HCT116 (cell line): ENCODE measurements around the gene ZNF133.

Experiments
- CTCF ChIP-seq, 3 experiments: fragments of 200-600 bp in 1 of 3; sonication (generic) in 1 of 3; IDR thresholded peaks in 2 of 3; conservative IDR thresholded peaks in 1 of 3; 2 replicates each; pipeline ENCODE4 v1.5.1; 2012 to 2017; ENCODE audit warnings: low read depth in 2 of 3, low read length in 2 of 3, antibody characterized with exemption in 1 of 3, borderline replicate concordance in 1 of 3, control low read depth in 1 of 3, mild to moderate bottlenecking in 1 of 3, mixed read lengths in 1 of 3, mixed run types in 1 of 3, moderate library complexity in 1 of 3; ENCODE audit not compliant: insufficient read depth in 1 of 3
- FOSL1 ChIP-seq: IDR thresholded peaks from 2 replicates; pipeline ENCODE4 v1.6.1; 2012; ENCODE audit warnings: low read depth
- POLR2A ChIP-seq: IDR thresholded peaks from 2 replicates; pipeline ENCODE4 v1.7.0; 2011; ENCODE audit warnings: borderline replicate concordance; ENCODE audit not compliant: insufficient read depth, insufficient read length; ENCODE audit errors: extremely low read depth
- REST ChIP-seq: IDR thresholded peaks from 2 replicates; pipeline ENCODE4 v1.6.1; 2012; ENCODE audit warnings: low read depth

GRCh38 chr20:18361678-18362077 lies 73.4 kb downstream of the ZNF133 start:
- TF ChIP-seq REST (no peak), FOSL1 (no peak), CTCF (IDR thresholded peaks at IDR 0.05 in 2 of 3, conservative IDR thresholded peaks at IDR 0.05 in 1 of 3; ENCODE audit: borderline replicate concordance in 1 of 3, insufficient read depth in 1 of 3, low read depth in 2 of 3, low read length in 2 of 3) (no peak), POLR2A (no peak)
